Kasumi-1 (cell line): ENCODE measurements around the gene FBXO9.
"Not testable (repeated sequence)": the region's sequence is repeated elsewhere in the genome, so short reads cannot be mapped to it uniquely, and the experiment has no call there.

Source experiments
- DNase-seq, 2 experiments: peaks; one replicate each; lab custom pipeline; 2025; lab: John Stamatoyannopoulos, UW

Gene FBXO9

DNA sequence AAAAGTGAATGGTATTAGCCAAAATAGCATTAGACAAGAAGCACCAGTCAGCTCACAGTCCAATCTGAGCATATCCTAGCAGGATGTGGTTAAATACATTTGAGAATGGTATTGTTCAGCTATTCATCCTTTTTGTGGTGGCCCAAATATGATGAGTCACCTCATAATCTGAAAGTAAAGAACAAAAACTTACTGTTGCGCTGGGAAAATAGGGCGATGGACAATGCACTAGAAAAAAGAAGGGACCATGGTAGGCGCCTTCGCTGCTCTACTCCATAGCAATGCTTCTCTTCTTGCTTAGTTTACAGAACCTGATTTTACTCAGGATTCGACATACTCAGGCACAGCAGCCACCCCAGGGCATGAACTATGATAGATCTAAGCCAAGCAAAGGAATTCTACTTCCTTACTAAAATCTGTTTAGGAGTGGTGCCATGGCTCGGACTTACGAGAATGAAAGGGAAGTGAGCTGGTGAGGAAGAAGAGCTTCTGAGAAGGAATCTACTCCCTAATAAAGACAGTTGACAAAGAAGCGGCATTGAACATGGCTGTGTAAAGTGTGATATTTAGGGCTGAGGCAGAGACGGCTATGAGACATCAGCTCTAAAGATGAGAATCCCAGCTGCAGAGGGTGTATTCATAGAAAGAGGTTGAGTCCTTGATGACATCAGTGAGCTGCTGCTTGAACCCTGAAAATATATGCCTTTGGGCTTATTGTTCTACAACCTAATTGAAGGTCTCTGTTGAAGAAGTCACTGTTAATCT lies 16.6 kb upstream of the FBXO9 start:
- DNase-seq, result peak; percentile 31

DNA sequence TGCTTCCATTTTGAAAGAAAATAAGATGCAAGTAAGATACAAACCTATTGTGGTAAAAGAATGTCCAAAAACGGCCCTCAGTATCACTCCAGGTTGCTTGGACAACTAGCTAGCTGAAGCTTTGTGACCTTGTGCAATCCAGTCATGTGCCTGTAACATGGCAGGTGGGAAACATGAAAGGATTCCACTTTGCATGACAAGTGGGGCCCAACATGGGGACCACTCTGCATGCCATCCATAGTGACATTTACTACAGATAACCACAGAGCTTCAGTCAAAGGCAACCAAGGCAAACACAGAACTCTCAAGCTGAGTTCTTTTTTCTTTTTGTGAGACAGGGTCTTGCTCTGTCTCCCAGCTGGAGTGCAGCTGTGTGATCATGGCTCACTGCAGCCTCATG lies 15.8 kb upstream of the FBXO9 start:
- DNase-seq, result no peak

DNA sequence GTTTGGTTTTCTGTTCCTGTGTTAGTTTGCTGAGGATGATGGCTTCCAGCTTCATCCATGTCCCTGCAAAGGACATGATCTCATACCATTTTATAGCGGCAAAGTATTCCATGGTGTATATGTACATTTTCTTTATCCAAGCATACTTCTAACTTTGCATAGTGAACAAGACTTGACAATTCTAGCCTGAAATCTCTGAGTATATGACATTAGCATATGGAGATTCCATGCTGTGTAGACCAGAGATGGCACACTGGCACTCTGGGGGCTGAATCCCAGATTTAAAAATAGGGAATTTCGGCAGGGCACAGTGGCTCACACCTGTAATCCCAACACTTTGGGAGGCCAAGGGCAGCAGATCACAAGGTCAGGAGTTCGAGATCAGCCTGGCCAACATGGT lies 13.1 kb upstream of the FBXO9 start:
- DNase-seq, result not testable (repeated sequence)

GRCh38 chr6:53054532-53054931 lies 10.7 kb upstream of the FBXO9 start:
- no peak for DNase-seq

DNA sequence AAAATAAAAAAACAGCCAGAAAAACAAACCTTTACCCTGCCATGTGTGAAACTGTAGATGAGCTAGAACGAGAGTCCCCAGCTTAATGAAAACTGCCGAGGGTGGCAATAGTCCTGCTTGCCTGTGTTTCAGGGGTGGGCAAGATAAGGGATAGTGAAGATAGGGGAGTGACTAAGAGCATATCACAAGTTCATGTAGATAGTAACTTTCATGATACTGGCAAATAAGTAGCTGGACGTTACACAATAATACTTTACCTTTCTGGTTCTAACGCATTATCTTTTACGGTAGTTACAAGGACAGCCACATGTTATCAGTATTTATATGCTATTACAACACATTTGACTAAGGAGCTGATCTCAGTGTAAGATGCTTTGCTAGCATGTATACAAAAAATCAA lies 9.3 kb upstream of the FBXO9 start:
- DNase-seq, result no peak

GRCh38 chr6:53056273-53056672 lies 8.9 kb upstream of the FBXO9 start:
- no peak for DNase-seq

GRCh38 chr6:53058388-53059195 lies 6.6 kb upstream of the FBXO9 start:
- no peak for DNase-seq

- peak in 1 of 2 experiments; percentile 8 for DNase-seq
Observed at GRCh38 chr6:53059648-53060589, 5.3 kb upstream of the FBXO9 start.

DNA sequence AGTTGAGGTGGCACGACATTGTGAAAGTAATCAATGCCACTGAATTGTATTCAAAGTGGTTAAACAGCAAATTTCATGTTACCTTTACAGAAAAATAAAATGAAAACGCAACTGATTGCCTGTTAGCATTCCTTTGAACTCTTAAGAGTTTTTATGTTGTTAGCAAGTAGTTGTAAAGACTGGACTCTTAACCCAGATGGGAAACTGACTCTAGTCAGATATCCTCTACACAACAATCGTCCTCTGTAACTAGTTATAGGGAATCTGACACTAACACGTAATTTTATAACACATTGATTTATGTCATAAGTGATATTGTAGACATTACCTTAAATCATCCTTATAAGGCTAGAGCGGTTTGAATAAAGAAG lies 3.0 kb upstream of the FBXO9 start:
- no peak for DNase-seq

- DNase-seq, result not testable (repeated sequence)
Observed at GRCh38 chr6:53064255-53064654, 949 bp upstream of the FBXO9 start.

GRCh38 chr6:53064726-53065265 lies 408 bp upstream of the FBXO9 start:
- DNase-seq, result peak; percentile 97 to 98

- peak; percentile 27 to 28 for DNase-seq
Observed at GRCh38 chr6:53066077-53066417, 843 bp downstream of the FBXO9 start.

- DNase-seq, result no peak
Observed at GRCh38 chr6:53066874-53067706, 1.9 kb downstream of the FBXO9 start.

DNA sequence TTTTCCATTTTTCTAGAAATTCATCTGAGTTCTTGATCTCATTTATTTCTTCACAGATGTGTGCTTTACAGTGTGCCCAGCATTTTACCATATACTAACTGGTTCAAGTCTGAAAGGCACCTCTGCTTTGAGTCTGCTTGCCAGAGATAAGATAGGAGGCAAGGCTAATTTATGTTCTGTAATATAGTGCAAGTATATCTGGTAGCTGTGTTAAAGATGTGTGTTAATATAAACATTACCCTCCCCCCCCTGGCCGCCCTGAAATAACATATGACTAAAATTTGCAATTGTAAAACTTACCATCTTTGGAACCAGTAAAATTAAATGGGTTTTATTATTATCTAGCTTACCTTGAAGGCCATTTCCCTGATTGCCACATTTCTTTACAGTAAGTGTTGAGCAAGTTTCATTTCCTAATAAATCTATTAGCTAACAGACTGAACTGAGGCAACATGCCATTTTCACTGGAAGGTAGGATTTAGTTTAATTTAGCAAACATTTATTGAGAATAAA lies 2.7 kb downstream of the FBXO9 start:
- DNase-seq, result no peak

GRCh38 chr6:53069427-53069826 lies 4.2 kb downstream of the FBXO9 start:
- DNase-seq, result no peak

DNA sequence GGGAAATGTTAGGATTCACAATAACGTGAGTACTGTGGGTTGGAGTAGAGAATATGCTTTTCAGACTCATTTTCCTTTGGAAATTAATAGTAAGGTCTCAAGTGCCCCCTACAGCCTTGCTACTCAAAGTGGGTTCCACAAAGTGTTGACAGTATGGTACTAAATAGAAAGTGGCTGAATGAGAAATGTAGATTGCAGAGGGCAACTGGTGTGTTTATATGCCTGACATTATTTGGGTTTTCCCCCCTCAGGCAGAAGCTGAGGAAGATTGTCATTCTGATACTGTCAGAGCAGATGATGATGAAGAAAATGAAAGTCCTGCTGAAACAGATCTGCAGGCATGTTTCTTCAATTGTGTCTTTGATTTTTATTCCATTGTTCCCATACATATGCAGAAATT lies 5.6 kb downstream of the FBXO9 start:
- no peak for DNase-seq

GRCh38 chr6:53074347-53074746 lies 9.1 kb downstream of the FBXO9 start:
- DNase-seq, result no peak

- no peak for DNase-seq
Observed at GRCh38 chr6:53080813-53081212, 15.6 kb downstream of the FBXO9 start.

DNA sequence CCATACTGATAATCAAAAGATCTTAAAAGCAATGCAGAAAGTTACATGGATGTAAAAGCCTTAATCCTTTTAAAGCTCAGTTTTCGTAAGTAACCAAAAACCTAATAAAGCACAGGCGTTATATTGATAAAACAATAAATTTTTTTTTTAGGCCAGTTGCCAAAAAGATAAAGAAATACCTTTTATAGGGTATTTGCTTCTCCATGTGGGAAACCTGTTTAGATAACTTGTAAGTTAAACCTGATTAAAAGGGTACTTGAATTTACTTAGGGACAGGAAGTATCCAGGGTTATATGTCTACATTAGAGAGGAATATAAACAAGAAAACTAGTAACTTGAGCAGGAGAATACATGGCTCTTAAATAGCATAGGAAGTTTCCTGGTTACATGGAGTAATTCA lies 21.1 kb downstream of the FBXO9 start:
- no peak for DNase-seq

GRCh38 chr6:53089948-53090347 lies 24.7 kb downstream of the FBXO9 start:
- no peak for DNase-seq

DNA sequence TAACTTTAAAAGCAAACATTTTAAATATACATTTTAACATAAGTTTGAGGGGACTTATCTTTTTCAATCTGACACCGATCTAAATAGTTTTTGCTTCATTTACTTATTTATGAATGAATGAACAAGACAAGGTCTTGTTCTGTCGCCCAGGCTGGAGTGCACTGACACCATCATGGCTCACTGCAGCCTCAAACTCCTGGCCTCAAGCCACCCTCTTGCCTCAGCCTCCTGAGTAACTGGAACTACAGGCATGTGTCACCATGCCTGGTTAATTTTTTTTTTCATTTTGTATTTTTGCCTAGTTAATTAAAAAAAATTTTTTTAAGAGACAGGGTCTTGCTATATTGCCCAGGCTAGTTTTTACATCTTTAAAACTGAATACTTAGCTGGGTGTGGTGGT lies 25.4 kb downstream of the FBXO9 start:
- no peak for DNase-seq
